Epithelial cell of proximal tubule (primary cell): Measurements from ENCODE around the gene EPHA6. TPM values are rescaled to one million over a fixed set of nuclear protein-coding genes. Genes with fewer than 3 reads are reported as not detected.
"Not testable (repeated sequence)": the region's sequence is repeated elsewhere in the genome, so short reads cannot be mapped to it uniquely, and the experiment has no call there.

ENCODE experiments used
- DNase-seq: peaks from one replicate; pipeline ENCODE4 v3.0.0-alpha.2; 2011; ENCODE audit warnings: low read depth
- H3K4me3 ChIP-seq: 2 replicates; pipeline ENCODE4 v1.5.1; 2011; ENCODE audit warnings: low read depth, mild to moderate bottlenecking, low read length
- total RNA-seq: library from RNA; depleted of rRNA; stranded (reverse); fragments of >200 nt; gene quantifications from 2 replicates; pipeline ENCODE4 v1.2.3, GENCODE V29; 2015
- TF ChIP-seq, protein P1 (sequence below): conservative IDR thresholded peaks from 2 replicates; pipeline ENCODE4 v1.5.1; 2012; ENCODE audit warnings: low read depth, mild to moderate bottlenecking, low read length

The EPHA6 gene
- total RNA-seq, 1 donor from 2014 or later = 0.46 TPM

DNA sequence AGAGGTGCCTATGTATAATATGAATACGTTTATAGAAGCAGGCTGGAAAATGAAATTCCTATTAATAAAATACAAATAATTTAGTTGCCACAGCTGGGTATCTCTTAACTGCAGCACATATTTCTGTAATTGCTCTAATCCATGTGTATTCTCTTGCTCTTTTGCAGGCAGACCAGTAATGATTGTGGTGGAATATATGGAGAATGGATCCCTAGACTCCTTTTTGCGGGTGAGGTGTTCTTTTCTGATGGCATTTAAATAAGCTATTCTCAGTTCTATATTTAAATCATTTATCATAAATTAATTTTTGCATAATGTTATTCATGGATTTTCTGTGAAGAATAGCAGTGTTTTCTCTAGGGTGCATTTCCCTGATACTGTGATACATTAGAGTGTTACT, 796.2 kb downstream of the EPHA6 start:
- no peak overlapping the region for H3K4me3 ChIP-seq
- DNase-seq = no peak
- TF ChIP-seq, protein P1, sequence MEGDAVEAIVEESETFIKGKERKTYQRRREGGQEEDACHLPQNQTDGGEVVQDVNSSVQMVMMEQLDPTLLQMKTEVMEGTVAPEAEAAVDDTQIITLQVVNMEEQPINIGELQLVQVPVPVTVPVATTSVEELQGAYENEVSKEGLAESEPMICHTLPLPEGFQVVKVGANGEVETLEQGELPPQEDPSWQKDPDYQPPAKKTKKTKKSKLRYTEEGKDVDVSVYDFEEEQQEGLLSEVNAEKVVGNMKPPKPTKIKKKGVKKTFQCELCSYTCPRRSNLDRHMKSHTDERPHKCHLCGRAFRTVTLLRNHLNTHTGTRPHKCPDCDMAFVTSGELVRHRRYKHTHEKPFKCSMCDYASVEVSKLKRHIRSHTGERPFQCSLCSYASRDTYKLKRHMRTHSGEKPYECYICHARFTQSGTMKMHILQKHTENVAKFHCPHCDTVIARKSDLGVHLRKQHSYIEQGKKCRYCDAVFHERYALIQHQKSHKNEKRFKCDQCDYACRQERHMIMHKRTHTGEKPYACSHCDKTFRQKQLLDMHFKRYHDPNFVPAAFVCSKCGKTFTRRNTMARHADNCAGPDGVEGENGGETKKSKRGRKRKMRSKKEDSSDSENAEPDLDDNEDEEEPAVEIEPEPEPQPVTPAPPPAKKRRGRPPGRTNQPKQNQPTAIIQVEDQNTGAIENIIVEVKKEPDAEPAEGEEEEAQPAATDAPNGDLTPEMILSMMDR = no peak

DNA sequence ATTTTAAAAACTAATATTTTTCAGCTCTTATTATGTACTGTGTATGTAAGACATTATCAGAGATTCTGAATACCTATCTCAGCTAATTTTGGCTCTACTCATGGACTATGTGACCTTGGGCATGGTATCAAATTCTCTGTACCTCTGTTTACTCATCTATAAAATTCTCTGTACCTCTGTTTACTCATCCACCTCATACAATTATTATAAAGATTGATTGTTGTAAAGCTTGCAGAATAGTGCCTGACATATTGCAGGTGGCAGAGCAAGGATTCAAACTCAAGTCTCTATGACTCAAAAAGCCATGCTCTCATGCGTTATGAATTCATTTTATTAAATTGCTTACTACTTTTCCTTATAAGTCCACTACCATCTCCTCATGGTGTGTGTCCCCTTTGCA, 798.2 kb downstream of the EPHA6 start:
- no peak for DNase-seq
- no peak overlapping the region for H3K4me3 ChIP-seq
- TF ChIP-seq, protein P1 = no peak

DNA sequence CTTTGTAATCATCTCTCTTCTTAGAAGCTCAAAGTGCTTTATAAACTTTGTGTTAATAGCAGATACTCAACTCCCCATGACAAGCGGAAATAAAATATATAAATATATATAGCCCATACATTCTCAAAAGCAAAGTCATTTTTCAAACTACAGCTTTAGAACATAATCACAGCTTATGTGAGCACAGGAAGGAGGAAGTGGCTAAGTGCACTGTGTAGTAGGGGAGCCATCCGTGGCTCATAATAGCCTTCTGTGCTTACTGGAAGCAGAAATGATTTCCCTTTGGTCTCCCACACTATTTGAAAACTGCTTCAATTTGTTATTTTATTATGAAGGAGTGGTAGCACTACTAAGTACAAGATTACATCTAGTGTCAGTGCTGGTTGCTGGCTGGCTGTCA, 798.7 kb downstream of the EPHA6 start:
- TF ChIP-seq, protein P1 = no peak
- no peak for DNase-seq
- no peak overlapping the region for H3K4me3 ChIP-seq

DNA sequence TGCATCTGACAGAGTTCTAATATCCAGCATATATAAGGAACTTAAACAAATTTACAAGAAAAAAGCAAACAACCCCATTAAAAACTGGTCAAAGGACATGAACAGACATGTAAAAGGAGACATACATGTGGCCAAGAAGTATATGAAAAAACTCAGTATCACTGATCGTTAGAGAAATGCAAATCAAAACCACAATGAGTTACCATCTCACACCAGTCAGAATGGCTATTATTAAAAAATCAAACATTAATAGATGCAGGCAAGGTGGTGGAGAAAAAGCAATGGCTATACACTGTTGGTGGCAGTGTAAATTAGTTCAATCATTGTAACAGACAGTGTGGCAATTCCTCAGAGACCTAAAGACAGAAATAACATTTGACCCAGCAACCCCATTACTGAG, 806.1 kb downstream of the EPHA6 start:
- not testable (repeated sequence) for DNase-seq, H3K4me3 ChIP-seq

DNA sequence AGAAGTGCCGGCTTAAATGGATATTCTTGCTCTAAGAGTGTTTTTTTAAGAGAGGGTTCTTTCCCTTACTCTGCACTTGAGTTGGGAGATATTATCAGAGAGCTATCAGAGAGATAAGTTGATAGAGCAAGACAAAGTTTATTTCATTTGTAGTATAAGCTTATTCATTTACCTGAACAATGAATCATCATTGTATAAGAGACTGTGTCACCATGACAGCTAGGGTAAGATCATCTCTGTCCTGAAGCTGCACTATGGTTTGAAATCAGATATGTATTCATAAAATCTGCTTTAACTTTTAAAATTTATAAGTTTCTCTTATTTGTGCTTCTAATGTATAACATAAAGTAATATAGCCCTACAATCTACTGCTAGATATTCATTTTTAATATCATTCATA, 822.1 kb downstream of the EPHA6 start:
- no peak for DNase-seq
- TF ChIP-seq, protein P1 = no peak

DNA sequence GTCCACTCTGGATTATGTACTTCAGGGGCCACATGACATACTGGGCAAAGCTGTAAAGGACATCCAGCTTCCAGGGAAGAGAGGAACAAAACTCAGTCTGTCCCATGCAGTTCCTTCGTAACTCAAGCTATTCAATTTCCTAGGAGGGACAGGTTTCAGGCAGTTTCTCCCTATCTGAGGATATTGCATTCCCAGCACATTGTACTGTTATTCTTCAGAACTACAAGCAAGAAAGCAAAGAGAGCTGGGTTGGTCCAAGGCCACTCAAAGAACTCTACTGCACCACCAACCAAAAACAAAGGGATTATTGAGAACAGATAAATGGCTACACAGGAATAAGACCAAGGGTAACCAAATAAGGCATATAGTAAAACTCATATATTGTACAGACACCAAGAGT, 832.5 kb downstream of the EPHA6 start:
- TF ChIP-seq, protein P1 = no peak
- no peak overlapping the region for H3K4me3 ChIP-seq
- no peak for DNase-seq

More for the DNA sequence above, 822.1 kb downstream of the EPHA6 start:
- H3K4me3 ChIP-seq = no peak overlapping the region

DNA sequence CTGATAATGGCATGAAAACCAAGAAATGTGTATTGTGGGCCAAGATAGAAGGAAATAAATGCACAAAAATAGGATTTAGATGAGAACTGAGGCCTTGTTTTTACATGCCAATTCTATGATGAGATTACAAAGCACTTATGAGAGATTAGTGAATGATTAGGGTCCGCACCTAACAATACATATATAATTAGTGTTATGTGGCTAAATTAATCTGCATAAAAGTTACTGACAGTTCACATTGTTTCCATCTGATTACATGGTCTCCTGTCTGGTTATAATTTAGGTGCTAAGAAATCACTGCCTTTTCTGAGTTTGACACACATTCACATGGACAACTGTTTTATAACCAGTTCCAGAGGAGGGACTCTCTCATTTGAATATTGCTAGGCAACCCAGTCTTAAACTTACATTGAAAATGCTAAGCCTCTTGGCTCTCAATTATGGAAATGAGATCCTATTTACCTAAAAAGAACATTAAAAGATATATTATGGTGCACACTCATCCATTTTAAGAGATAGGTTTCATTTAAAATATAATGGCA, 833.1 kb downstream of the EPHA6 start:
- TF ChIP-seq, protein P1 = no peak
- no peak overlapping the region for H3K4me3 ChIP-seq
- DNase-seq = no peak

DNA sequence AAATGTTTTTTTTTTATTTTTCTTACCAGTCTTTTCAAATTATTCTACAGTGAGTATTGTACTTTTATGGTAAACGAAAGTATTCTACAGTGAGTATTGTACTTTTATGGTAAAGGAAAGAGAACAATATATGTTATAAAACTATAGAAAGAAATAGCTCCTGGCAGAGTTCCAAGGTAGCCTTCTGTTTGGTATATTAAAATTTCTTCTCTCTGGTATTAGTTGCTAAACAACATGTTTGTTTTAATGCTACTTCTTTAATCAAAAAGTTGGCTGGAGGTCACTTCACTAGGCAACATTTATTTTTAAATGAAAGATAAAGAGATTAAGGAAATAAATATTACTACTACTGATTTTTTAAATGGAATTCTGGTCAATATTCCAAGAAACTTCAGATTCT, 841.6 kb downstream of the EPHA6 start:
- TF ChIP-seq, protein P1 = no peak
- DNase-seq = no peak
- no peak overlapping the region for H3K4me3 ChIP-seq
